GM21526 (cell line): ENCODE data around the gene C2orf76.

Experiments used
- ATAC-seq: cut with Tn5 transposase; IDR thresholded peaks from one replicate; pipeline ENCODE4 v1.9.1; 2021; ENCODE audit warnings: moderate library complexity; ENCODE audit not compliant: unreplicated experiment, low FRiP score

Gene C2orf76

DNA sequence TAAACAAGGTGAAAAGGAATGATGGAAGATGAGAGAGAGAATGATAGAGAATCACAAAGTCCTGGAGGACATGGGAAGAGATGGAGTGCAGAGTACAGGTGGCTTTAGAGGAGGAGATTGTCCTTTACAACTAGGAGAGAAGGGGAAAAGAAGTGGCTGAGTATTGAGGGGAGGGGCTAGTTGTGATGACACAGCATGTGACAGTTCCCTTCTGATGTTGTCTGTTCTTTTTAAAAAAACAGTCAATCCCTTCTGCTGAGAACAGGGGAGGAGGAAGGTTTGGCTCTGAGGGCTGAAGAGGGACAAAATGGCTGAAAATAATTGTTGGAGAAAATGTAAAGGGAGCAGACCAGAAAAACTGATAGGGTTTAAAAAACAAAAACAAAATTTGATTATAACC lies 99.0 kb downstream of the C2orf76 start:
- ATAC-seq, result no peak

DNA sequence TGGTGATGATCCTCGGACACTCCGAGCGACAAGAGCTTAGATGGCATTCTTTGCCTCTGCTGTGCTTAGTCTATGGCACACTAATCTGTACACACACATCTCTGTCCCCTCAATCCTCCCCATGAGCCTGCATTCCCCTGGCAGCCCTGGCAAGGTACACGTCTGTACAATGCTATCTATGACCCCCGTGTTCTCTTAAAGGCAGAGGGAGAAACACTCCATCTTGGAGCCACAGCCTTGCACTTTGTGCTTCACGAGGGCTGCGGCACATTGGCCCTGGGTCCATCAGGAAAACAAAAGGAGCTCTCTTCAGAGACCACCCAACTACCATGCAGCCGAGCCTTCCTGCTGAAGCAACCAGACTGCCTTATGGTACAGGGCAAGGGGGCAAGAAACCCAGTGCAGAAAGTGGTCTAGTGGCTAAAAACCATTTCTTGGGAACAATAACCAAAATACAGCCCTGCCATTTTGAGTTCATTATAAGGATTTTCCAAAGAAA lies 100.5 kb downstream of the C2orf76 start:
- no peak for ATAC-seq

DNA sequence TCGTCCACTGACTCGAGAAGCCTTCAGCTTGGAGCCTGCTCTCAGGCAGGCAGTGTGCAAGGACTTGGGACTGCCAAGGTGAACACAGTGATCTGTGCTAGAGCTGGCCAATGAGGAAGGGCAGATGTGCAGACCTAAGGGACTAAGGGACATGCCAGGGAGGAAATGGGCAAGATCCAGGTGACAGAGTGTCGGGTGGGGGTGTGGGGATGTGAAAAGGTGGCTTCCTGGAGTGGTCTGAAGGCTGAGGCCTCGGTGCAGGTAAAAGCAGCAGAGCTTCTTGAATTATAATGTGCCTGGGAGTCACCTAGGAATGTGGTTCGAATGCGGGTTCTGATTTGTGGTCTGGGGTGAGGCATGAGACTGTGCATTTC lies 101.0 kb downstream of the C2orf76 start:
- ATAC-seq, result no peak

GRCh38 chr2:119264781-119265692 lies 101.6 kb downstream of the C2orf76 start:
- peak; percentile 93 for ATAC-seq

DNA sequence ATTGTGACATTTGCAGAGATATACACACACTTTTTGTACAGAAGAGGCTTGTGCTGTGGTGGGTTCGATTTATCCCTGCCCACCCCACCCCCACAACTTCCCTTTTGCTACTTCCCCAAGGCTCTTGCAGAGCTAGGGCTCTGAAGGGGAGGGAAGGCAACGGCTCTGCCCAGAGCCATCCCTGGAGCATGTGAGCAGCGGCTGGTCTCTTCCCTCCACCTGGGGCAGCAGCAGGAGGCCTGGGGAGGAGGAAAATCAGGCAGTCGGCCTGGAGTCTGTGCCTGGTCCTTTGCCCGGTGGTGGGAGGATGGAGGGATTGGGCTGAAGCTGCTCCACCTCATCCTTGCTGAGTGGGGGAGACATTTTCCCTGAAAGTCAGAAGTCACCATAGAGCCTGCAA lies 103.0 kb downstream of the C2orf76 start:
- no peak for ATAC-seq

DNA sequence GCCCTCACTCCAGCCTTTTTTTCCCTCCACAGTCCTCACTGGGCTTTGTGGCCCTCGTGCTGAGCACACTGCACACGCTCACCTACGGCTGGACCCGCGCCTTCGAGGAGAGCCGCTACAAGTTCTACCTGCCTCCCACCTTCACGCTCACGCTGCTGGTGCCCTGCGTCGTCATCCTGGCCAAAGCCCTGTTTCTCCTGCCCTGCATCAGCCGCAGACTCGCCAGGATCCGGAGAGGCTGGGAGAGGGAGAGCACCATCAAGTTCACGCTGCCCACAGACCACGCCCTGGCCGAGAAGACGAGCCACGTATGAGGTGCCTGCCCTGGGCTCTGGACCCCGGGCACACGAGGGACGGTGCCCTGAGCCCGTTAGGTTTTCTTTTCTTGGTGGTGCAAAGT lies 103.6 kb downstream of the C2orf76 start:
- no peak for ATAC-seq

GRCh38 chr2:119261493-119262225 lies 105.0 kb downstream of the C2orf76 start:
- no peak for ATAC-seq

GRCh38 chr2:119260646-119261492 lies 105.8 kb downstream of the C2orf76 start:
- ATAC-seq, result no peak

DNA sequence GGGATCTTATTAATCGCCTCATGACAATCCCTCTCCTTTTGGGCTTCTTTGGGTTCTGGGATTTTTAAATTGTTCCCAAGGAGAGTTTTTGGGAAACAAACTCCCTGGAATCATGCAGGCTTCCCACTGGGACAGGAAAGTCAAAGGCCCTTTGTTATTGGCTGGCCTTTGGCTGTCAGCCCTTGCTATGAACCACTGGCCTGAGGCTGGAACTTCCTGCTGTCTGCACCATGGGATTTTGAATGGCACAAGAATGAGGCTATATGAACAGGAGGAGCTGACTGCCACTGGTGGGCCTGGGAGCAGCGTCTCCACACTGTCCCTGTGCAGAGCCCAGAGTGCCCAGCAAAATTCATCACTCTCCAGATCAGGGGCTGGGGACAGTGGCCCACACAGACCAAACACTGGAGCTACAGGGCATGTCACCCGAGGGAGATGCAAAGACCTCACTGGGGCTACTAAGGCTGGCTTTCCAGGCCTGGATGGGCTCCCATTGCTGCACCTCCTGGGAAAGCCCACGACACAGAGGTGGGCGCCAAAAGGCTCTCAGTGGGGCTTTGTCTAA lies 107.3 kb downstream of the C2orf76 start:
- no peak for ATAC-seq

- no peak for ATAC-seq
Observed at GRCh38 chr2:119257198-119257597, 109.4 kb downstream of the C2orf76 start.

GRCh38 chr2:119256582-119256921 lies 110.1 kb downstream of the C2orf76 start:
- ATAC-seq, result no peak

GRCh38 chr2:119255760-119256581 lies 110.7 kb downstream of the C2orf76 start:
- no peak for ATAC-seq

- ATAC-seq, result no peak
Observed at GRCh38 chr2:119254601-119255080, 112.0 kb downstream of the C2orf76 start.

DNA sequence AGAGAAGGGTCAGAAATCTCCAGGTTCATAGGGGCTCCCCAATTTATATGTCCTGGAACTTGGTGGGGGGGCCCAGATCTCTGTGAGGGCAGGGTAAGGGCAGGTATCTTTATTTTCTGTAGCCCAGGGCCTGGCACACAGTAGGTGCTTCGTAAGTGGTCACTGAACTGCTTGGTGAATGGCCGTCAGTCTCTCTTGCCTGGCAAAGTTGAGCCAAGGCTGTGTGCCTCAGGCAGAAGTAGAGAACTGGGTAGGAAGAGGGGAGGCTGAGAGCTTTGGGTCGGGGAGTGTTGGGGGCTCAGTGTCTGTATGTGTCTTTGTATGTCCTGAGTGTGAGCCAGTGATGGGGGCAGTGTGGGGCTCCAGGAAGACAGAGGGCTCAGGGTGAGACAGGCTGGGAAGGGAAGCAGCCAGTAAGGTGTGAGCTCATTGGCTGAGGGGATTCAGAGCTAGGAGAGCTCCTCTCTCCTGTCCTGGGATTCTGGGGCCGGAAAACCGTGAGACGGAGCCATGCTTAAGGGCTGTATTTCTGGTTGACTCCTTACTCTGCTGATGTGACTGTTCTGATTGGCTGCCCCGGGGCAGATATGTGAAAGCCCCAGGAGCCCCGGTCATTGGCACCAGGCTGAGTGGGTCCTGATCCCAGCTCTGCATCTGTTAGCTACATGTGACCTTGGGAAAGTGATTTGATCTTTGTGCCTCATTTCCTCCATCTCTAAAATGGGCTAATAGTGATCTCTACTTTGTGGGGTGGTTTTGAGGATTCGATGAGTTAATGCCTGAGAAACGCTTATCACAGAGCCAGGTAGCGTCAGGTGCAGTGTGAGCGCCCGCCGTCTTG lies 112.7 kb downstream of the C2orf76 start:
- ATAC-seq, result no peak

DNA sequence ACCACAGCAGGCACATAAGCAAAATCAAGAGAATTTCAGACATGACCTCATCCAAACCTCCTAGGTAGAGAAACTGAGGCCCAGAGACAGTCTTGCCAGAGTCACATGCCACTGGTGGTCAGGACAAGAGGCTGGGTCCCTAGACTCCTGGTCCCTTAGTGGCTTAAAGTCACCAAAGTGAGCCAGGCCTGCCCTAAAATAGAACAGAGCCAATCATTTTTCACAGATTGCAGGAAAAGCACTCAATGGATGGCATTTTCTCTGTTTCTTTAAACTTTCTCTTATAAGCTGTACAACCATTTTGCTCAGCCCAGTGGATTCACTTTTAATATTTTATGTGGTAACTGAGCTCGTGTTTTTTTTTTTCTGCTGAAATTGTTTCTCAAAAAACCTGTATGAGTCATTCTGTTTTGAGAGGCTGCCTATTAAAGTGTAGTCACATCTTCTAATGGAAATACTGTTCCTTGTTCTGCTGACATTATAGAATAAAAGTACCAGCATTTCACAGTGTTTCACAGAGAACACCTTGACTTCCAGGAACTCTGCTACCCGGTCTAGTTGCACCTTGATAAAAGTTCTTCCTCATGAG lies 113.4 kb downstream of the C2orf76 start:
- ATAC-seq, result no peak
